HG03520 (cell line): Measurements from ENCODE around the gene TCF7L1.

ENCODE experiments used
- ATAC-seq: cut with Tn5 transposase; IDR thresholded peaks from one replicate; pipeline ENCODE4 v1.9.1; 2021; ENCODE audit warnings: mild to moderate bottlenecking, moderate library complexity; ENCODE audit not compliant: unreplicated experiment

TCF7L1 gene

DNA sequence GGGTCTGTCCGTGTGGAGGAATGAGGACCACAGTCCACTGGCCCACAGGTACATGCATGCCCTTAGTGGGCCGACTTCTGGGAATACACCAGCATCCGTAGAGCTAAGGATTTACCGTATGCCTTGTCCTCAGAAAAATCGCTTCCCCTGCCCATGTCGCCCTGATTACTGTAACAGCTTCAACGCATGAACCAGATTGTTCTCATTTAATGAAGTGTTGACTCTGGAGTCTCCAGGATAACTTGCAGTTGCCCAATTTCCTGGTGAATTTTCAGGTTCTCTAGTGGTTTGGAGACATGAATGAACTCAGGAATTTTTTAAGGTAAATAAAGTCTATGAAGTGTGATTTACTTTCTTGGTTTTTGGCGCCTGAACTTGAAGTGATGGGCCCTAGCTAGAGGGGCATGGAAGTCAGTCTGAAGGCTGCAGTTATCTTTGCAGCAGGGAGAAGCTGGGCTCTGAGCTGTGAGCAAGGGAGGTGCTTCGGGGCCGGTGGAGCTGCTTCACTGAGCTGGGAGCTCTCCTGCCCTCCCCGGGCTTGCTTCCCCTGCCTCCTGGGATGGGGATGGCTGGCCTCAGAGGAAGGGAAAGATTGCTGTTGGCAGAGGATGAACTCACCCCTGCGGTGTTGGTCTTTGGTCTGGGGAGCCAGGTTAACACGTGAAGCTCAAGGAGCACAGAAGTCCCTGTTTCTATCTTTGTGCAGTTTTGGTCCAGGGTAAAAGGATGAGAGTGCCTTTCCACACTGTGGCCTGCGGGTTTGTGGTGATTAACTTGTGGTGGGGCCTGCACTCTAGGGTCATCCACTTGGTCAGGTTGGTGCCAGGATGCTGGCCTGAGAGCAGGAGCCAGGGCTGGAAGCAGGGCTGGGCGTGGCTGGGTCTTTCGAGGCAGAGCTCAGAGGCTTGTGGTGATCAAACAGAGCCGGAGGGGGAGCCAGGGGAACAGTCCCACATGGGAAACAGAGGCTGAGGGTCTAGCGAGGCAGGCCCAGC lies 28.1 kb downstream of the TCF7L1 start:
- ATAC-seq: no peak

DNA sequence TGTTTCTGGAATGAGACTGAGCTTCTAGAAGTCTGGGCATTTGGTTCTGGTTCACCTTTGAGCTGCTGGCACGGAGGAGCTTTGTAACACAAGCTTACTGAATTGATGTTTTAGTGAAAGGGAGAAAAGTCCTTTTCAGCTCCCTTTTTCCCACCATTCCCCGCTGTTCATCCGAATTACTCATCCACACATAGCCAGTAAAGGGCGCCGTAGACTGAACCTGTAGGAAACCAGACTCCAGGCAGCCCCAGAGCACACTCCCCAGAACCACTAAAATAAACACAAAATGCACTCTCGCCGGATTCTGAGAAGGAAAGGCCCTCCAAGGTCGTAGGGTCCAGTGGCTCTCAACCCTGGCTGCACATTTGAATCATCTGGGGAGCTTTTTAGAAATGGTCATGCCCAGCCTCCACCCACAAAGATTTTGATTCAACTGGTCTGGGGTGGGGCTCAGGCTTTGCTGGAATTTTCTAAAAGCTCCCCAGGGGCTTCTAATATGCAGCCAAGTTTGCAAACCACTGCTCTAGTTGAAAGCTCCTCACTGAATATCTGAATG lies 29.6 kb downstream of the TCF7L1 start:
- ATAC-seq: no peak

DNA sequence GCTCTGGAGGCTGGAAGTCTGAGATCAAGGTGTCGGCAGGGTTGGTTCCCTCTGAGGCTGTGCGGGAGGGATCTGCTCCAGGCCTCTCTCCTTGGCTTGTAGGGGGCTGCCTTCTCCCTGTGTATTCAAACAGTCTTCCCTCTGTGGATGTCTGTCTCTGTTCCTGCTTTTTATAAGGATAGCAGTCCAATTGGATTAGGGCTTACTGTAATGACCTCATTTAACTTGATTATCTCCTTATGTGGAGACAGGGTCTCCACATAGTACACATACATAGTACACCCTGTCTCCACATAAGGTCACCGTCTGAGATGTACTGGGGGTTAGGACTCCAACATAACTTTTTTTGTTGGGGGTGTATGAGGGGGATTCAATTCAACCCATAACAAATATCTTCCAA lies 30.5 kb downstream of the TCF7L1 start:
- no peak for ATAC-seq

DNA sequence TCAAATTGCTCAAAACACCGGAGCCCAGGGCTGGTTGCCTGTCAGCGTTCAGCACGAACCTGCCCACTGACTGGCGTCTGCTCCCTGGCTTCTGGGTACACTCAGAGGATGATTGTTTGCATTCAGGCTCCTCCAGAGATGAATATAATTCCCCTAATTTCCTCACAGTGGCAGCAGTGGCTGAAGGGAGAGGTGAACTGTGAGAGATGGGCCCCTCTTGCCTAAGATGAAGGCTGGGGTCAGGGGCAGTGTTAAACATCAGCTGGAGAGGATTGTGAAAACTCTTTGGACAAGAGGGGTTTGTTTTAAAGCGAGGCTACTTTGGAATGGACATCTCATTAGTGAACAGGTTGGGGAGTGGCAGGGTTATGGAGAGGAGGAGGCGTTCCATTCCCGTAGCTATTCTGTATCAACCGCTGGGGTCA lies 31.0 kb downstream of the TCF7L1 start:
- no peak for ATAC-seq

DNA sequence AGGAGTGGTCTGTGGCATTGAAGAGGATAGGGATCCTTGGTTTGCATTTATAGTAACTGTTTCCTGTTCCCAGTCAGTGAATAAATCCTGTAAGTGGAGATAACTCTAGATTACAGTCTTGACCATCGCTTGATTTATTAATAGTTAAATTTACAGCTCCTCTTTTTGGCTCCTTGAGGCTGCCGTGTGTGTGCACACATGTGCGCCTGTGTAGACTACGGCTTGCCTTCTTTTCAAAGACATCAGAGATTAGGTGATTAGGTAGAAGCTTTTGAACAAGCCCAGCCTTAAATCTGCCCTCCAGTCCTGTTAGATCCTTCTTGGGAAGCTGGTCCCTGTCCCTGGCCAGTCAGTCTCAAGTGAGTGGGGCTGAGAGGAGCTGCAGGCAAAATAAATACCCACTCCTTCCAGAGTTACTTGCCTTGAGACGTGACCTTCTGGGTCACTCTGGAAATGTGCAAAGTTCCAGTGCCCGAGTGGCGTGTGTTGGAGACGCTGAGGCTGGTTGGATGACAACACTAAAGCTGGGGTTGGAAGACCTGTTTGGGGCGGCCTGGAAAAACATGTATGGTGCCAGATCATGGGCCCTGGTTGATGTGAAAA lies 32.0 kb downstream of the TCF7L1 start:
- ATAC-seq: no peak

DNA sequence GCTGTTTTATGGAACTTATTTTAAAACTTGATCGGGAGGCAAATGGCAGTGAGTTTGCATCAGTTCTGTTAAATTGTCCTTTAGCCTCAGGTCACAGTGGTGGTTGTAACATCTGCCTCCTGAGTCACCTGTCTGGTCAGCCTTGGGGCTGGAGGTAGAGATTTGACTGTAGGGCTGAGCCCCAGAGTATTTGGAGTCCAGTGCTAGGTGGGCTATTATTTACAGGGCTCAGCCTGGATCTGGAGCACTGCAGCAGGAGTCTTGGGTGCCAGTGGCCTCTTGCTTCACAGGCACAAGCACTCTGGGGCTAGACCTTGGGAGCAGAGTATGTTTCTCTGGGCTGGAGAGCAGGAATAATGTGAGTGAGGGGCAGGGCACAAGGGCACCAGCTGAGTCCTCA lies 32.8 kb downstream of the TCF7L1 start:
- no peak for ATAC-seq

DNA sequence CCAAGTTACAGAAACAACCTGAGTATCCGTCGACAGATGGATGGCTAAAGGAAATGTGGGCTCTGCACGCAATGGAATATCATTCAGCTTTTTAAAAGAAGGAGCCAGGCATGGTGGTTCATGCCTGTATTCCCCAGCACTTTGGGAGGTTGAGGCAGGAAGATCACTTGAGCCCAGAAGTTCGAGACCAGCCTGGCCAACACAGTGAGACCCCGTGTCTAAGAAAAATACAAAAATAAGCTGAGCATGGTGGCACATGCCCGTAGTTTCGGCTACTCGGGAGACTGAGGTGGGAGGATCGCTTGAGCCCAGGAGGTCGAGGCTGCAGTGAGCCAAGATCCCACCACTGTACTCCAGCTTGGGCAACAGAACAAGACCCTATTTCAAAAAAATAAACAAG lies 34.3 kb downstream of the TCF7L1 start:
- no peak for ATAC-seq

DNA sequence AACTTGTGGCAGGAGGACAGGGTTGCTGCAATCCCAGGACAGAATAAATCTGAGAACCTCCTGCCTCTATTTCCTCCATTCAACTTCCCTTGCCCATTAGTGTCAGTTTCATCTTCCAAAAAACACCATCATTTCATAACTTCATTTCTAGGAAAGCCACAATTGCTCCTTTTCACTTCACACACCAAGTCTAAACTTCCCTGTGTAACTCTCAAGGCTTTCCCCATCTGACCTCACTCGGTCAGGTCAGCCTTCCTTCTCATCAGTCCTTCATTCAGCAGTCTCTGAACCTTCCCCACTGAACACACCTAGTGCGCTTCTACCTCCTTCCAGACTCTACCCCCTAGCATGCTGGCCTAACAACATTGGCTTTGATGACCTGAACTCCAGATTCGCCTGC lies 35.8 kb downstream of the TCF7L1 start:
- no peak for ATAC-seq

DNA sequence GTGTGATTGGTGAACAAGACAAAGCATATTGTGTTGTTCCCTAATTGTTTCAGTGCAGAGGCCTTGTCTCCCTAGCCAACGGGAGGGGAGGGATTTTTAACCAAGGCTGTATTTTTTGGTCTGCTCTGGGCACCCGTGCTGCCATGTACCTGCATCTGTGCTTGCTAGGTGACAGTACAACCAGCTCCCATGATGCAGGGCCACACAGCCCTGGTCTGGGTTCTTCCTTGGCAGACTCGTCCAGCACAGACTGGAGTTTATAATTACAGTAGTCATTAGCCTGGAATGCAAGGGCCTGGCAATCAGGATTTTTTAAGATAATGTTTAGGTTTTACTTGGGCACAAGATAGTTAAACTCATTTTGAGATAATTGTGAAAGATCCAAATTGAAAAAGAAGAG lies 36.4 kb downstream of the TCF7L1 start:
- ATAC-seq: no peak

DNA sequence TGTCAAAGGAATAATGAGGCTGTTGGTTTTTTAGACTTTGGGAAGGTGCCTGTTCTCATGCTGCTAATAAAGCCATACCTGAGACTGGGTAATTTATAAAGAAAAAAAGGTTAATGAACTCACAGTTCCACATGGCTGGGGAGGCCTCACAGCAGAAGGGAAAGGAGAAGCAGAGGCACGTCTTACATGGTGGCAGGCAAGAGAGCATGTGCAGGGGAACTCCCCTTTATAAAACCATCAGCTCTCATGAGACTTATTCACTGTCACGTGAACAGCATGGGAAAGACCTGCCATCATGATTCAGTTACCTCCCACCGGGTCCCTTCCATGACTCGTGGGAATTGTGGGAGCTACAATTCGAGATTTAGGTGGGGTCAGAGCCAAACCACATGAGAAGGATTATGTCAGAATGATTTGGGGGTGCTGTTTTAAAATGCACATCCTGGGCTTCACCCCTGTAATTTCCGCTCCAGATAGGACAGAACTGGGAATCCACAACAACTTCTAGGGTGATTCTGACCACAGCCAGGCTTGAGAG lies 37.8 kb downstream of the TCF7L1 start:
- no peak for ATAC-seq

DNA sequence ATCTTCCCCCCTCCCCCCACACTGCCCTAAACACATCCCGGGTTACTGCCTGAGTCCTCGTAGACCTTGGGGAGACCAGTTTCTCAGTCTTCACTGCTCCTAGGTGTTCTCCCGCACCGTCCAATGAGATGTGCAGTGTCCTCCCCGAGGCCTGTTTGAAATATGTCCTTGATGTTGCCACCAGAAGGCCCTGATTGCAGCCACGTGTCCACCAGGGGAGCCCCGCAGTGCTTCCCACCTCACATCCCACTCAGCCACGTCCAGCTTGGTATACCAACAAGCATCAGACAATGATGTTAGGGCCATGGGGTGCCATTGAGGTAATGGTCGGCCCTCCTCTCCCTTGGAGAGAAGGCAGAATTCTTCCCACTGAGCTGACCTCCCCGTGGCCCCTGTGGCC lies 38.7 kb downstream of the TCF7L1 start:
- ATAC-seq: no peak

DNA sequence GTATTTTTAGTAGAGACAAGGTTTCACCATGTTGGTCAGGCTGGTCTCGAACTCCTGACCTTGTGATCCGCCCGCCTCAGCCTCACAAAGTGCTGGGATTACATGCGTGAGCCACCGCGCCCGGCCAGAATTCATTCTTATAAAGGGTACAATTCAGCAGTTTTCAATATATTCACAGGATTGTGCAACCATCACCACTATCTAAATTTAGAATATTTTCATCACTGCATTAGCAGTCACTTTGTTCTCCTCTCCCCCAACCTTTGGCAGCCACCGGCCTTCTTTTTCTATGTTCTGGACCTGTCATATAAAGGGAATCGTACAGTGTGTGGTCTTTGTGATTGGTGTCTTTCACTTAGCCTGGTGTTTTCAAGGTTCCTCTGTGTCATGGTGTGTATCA lies 40.7 kb downstream of the TCF7L1 start:
- ATAC-seq: no peak

DNA sequence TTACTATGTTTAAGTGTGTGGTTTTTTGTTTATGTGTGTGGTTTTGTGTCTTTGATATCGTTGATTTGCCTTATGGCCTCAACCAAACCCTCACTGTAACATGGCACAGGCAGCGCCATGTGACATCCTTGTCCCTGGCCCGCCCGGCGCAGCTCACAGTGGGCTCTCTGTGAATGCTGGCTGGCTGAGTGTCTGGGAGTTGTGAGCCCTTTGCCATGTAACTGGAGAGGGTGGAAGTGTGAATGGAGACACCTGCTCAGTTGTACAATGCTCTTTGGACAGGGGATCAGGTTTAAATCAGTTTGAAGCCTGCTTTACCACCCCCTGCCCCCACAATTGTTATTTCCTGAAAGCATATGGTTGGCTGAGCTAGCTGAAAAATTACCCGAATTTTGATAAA lies 41.8 kb downstream of the TCF7L1 start:
- no peak for ATAC-seq

DNA sequence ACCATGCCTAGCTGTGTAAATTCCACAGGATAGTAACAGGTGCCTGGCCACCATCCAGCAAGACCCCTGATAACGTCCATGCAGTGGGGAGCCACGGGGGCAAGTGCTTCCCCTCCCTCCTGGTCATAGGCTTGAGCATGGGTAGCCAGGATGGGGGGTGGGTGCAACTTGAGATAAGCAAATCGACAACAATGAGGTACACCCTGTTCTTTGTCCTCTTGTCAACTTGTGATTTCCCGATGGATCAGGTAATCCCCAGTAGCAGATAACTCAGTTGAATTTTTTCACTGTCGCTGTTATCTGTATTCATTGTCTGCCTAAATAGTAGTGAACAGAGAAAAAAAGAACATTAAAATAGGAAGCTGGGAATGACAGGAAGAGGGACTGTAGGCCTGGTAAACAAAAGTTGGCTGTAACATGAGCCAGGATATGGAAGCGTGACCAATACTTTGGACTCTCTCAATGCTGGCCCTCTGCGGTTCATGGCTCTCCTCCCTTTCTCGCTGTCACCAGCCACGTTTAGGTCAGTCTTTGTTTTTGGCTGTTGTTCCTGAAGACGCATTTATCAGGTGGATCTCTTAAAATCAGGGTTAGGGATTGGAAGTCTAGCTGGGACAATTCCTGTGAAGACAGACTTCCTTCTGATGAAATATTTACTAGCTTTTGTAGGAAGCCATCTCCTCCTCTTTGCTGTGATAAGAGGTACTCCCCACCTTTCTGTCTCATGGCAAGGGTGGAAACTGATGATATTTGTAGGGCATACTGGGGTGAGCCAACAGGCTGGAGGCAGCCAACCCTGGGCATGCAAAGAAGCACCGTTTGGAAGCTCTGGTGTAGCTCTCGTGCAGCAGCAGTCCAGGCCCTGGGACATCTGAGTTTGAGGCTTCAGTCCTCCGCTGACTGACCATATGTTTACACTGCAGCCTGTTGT lies 42.4 kb downstream of the TCF7L1 start:
- no peak for ATAC-seq

DNA sequence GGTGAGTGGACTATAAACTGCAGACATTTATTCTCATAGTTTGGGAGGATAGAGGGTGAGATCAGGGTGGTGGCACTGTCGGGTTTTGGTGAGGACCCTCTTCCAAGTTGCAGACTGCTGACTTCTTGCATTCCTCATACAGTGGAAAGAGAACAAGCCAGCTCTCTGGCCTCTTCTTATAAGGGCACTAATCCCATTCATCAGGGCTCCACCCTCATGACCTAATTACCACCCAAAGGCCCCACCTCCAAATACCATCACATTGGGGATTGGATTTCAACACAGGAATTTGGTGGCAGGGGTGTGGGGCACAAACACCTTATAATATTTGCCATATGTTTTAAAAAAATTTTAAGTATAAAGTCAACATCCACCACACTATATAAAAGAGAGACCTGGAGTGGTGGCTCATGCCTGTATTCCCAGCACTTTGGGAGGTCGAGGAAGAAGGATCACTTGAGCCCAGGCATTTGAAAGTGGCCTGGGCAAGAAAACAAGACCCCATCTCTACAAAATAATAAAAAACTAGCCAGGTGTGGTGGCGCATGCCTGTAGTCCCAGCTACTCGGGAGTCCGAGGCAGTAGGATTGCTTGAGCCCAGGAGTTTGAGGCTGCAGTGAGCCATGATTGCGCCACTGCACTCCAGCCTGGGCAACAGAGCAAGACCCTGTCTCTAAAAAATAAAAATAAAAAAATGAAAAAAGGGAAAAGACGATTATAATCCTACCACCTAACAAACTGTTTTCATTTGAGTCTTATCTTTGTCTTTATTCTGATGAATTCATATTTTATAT lies 44.0 kb downstream of the TCF7L1 start:
- no peak for ATAC-seq

DNA sequence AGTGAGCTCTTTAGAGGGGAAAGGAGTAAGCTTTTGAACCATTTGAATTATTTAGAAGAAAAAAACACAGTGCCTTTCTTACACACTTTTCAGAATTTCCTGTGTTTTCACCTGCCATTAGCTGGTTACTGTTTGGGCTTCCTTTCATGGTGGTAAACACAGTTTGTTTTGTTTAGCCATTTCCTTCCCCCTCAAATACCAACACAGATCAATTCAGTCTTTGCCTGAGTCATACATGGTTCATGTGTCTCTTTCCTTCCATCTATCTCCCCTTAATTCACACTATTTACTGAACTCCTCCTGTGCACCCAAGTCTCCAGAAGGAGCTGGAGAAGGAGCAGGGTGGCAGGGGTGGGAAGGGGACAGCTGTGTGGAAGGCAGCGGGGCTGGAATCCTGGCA lies 45.0 kb downstream of the TCF7L1 start:
- ATAC-seq: no peak

DNA sequence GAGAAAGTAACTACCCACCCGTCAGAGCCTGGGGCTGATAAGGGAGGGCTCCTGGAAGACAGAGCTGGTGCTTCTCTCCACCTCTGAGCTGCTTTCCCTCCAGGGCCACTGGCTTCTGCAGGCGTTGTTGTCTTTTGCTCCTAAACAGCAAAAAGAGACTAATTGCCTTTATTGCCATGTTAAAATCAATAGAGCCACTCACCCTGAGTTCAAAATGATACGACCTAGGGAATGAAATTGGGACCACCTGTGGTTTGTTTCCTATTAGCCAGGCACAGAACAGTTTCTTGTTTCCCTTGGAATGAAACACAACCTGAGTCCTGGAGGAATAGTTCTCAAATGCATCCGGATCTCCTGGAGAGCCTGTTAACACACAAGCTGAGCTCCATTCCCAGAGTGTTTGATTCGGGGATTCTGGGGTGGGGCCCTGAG lies 45.8 kb downstream of the TCF7L1 start:
- no peak for ATAC-seq

DNA sequence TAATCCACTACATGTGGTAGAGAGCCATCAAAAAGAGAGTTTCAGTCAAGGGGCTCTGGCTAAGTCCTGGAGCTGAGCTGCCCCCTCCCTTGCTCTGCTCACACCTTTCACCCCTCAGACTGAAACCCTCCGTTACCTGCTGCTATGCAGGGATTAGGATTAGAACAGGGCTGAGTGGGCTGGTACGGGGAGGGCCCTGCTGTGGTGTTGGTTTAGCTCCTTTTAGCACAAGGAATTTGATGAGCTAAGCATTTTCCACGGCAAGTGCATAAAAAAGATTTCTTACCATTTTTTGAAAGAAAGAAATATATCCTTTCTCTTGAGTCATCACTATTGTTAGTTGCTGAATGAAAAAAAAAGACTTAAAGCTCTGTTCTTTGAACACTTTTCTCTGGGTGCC lies 46.3 kb downstream of the TCF7L1 start:
- no peak for ATAC-seq

DNA sequence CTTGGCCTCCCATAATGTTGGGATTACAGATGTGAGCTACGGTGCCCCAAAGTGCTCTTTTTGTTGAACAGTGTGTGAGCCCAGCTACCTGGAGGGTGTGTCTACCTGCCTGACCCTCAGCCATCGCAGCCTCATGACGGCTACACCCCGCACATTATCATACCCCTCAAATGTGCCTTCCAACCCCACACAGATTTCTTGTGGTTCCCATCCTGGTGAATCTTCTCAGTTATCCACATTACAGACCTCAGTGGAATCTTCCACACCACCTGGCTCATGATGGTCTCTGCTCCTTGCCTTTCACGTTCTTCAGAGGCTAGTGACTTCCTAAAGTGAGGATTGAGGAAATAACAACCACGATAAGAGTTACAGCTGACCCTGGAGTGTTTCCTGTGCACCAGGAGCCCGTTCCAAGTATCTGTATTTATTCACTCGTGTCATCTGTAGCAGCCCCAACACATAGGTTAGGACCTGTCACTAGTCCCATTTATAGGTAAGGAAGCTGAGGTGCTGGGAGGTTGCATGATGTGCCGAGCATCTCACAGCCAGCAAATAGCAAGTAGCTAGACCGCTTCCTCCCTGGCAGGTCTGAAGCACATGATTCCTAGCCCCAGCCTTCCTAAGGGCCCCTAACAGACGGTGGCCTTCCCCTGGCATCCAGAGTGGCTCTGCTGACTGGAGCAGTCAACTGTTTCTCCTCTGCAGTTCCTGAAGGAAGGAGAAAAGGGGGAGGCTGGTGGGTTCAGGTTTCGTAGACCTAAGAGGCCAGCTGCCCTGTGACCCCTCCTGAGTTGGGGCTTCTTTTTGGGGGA lies 47.3 kb downstream of the TCF7L1 start:
- ATAC-seq: no peak
